Mucosa of rectum (tissue), 2 donors: ENCODE results near the gene HOXA10.

Source experiments
- H3K27ac ChIP-seq, 2 donors: one replicate each; pipeline ENCODE4 v1.7.0; 2013; ENCODE audit warnings: inconsistent platforms in 2 of 2, low read depth in 2 of 2, low read length in 2 of 2
- H3K27me3 ChIP-seq, 2 donors: one replicate each; pipeline ENCODE4 v1.7.0; 2013; ENCODE audit warnings: low read length in 2 of 2; ENCODE audit not compliant: control insufficient read depth in 2 of 2, insufficient read depth in 2 of 2
- H3K36me3 ChIP-seq, 2 donors: one replicate each; pipeline ENCODE4 v1.7.0; 2013; ENCODE audit warnings: low read length in 2 of 2; ENCODE audit not compliant: control insufficient read depth in 2 of 2, insufficient read depth in 2 of 2
- H3K4me1 ChIP-seq, 2 donors: one replicate each; pipeline ENCODE4 v1.7.0; 2013; ENCODE audit warnings: low read length in 2 of 2, mild to moderate bottlenecking in 1 of 2; ENCODE audit not compliant: control insufficient read depth in 2 of 2, insufficient read depth in 2 of 2
- H3K4me3 ChIP-seq, 2 donors: one replicate each; pipeline ENCODE4 v1.7.0; 2013; ENCODE audit warnings: low read length in 2 of 2
- H3K9ac ChIP-seq, 2 donors: one replicate each; pipeline ENCODE4 v1.7.0; 2013; ENCODE audit warnings: low read length in 2 of 2, low read depth in 1 of 2, mild to moderate bottlenecking in 1 of 2
- H3K9me3 ChIP-seq, 2 donors: one replicate each; pipeline ENCODE4 v1.7.0; 2013; ENCODE audit warnings: low read length in 2 of 2; ENCODE audit not compliant: control insufficient read depth in 2 of 2
- donor health status: healthy.
- donor health status: Normal muscosa, but diverticular disease.

The HOXA10 gene

DNA sequence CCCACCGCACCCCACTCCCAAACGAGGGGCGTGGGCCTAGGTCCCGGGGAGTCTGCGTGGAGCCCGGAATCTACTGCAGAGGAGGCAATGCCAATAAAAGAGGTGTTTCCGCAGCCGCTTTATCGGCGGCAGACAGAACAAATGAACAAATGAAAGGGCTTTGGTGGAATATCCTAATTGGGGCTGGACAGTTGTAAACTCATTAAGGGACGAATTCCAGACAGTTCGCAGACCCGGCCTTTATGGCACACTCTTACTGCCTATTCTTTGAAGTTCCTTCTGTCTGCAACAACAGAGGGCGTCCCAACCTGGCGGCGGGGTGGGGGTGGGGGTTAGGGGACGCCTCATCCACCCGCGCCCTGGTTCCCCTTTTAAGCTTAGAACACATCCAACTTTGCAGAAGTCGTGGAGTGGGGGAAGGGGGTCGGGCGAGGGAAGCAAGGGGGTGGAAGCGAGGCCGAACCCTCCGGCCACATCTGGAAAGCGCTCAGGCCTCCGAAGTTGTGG, 12.9 kb downstream of the HOXA10 start:
- H3K4me1 ChIP-seq: peaks cover 23 to 28% of the 10 kb centered on the region in 2 donors
- peak overlapping the region; percentile 92 to 99 for H3K27ac ChIP-seq
- H3K9me3 ChIP-seq: no peaks in the 10 kb centered on the region
- H3K9ac ChIP-seq: peak overlapping the region; percentile 14 to 81
- H3K27me3 ChIP-seq: peaks cover 0 to 3% of the 10 kb centered on the region in 2 donors
- no peaks in the 10 kb centered on the region for H3K36me3 ChIP-seq
- H3K4me3 ChIP-seq: peak overlapping the region; percentile 67 to 82

GRCh38 chr7:27160546-27161213, 13.4 kb downstream of the HOXA10 start:
- Histone ChIP-seq H3K27ac (peak overlapping the region; percentile 92 to 99), H3K4me3 (peak overlapping the region; percentile 67 to 82), H3K9me3 (no peaks in the 10 kb centered on the region), H3K27me3 (peaks cover 0 to 3% of the 10 kb centered on the region in 2 donors), H3K9ac (peak overlapping the region; percentile 81 to 84), H3K4me1 (peaks cover 24 to 28% of the 10 kb centered on the region in 2 donors), H3K36me3 (no peaks in the 10 kb centered on the region)

DNA sequence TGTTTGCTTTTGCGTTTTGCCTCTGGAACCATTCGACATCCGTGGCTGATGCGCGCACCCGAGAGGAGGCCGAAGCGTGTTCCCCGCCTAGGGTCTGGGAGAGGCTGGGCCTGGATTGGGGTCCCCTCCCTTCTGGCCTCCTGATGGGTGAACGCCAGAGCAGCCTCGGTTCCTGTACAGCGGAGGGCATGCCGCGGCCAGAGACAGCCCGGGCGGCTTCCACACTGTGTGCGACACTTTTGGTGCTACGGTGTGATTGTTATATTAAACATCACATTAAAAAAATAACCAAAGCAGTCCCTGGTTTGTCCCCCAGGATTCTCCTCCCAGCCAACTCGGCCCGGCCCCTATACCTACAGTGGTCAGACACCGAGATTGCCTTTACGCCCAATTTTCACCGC, 14.0 kb downstream of the HOXA10 start:
- peaks cover 29 to 33% of the 10 kb centered on the region in 2 donors for H3K4me1 ChIP-seq
- H3K27ac ChIP-seq: peak overlapping the region; percentile 92 to 99
- no peaks in the 10 kb centered on the region for H3K36me3 ChIP-seq
- peak overlapping the region; percentile 81 to 84 for H3K9ac ChIP-seq
- peak overlapping the region; percentile 67 to 82 for H3K4me3 ChIP-seq
- peaks cover 0 to 3% of the 10 kb centered on the region in 2 donors for H3K27me3 ChIP-seq
- H3K9me3 ChIP-seq: no peaks in the 10 kb centered on the region

DNA sequence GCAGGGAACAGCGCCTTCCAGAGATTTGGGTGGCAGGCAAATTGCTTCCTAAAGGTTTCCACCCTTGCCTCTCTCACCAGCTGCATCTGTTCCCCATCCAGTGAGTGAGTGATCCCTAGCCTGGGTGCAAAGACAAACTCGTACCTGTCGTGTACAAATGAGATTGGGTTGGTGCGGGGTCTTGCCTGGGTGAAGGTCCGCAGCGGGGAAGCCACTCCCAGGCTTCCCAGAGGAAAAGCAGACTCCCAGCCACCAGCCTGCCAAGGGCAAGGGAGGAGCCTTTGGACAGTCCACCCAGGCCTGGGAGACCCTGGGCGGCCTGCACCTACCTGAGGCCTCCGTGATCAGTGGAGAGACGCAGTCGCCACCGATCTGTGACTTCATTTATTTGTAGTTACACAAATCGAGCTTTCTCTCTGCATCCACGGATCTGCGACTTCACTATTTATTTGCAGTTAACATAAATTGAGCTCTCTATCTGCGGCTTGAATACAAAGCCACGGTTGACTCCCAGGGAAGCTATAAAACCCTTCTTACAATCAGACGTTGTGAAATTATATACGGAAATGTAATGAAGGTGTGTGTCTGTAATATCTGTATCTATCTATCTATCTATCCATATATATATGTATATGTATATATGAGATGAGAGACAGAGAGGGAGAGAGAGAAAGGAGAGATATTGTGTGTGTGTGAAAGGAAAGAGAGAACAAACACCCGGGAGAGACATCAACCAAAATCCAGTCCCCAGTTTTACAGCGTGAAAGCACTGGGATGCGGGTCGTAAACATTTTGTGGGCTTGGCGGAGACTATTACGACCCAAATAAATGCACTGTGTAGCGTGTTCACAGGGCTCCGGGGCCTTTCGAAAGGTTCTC, 14.6 kb downstream of the HOXA10 start:
- peak overlapping the region; percentile 81 to 84 for H3K9ac ChIP-seq
- peaks cover 0 to 6% of the 10 kb centered on the region in 2 donors for H3K27me3 ChIP-seq
- no peaks in the 10 kb centered on the region for H3K9me3 ChIP-seq
- peaks cover 33 to 38% of the 10 kb centered on the region in 2 donors for H3K4me1 ChIP-seq
- H3K36me3 ChIP-seq: no peaks in the 10 kb centered on the region
- H3K27ac ChIP-seq: peak overlapping the region; percentile 92 to 99
- H3K4me3 ChIP-seq: peak overlapping the region; percentile 80 to 82

GRCh38 chr7:27158436-27159265, 15.5 kb downstream of the HOXA10 start:
- Histone ChIP-seq H3K9me3 (no peaks in the 10 kb centered on the region), H3K27me3 (peaks cover 0 to 9% of the 10 kb centered on the region in 2 donors), H3K4me3 (peak overlapping the region; percentile 80 to 82), H3K4me1 (peaks cover 32 to 40% of the 10 kb centered on the region in 2 donors), H3K36me3 (no peaks in the 10 kb centered on the region), H3K27ac (peak overlapping the region; percentile 92 to 99), H3K9ac (peak overlapping the region; percentile 81 to 84)

DNA sequence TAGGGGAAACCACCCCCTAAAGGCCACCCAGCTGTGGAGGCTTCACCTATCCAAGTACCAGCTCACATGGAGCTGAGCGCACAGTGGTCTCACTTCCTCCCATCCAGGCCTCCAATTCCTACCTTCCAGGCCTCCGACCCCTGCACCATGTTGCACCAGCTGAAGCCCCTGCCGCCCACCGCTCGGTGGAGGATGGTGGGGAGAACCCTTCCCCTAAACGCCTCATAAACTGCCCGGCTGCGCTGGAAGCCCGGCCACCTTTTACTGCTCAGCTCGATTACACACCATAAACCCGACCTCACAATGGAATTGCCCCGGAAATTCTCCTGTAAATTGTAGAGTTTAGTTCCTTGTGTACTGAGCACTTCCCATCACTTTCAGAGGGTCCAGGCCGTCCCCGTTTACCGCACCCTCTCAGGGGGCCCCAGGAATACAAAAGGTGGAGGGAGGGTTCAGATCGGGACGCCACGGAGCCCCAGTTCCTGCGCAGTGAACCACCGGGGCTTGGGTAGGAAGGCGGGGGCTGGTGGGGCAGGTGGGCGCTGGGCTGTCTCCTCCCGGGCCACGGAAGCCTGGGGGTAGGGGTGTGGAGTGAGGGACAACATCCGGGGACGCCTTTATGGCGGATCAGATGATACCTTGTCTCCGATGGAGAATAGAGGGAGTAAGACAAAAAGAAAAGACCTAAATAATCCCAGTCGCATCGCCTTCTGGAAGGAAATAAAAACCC, 16.3 kb downstream of the HOXA10 start:
- Histone ChIP-seq H3K4me1 (peaks cover 37 to 41% of the 10 kb centered on the region in 2 donors), H3K9ac (peak overlapping the region; percentile 81 to 84), H3K27me3 (peaks cover 0 to 6% of the 10 kb centered on the region in 2 donors), H3K27ac (peak overlapping the region; percentile 92 to 99), H3K36me3 (no peaks in the 10 kb centered on the region), H3K4me3 (peak overlapping the region; percentile 80 to 82), H3K9me3 (no peaks in the 10 kb centered on the region)

- H3K27ac ChIP-seq: peak overlapping the region; percentile 92 to 99
- peak overlapping the region; percentile 79 to 81 for H3K9ac ChIP-seq
- H3K4me1 ChIP-seq: peaks cover 40 to 41% of the 10 kb centered on the region in 2 donors
These were observed 17.0 kb downstream of the HOXA10 start for GRCh38 chr7:27156916-27157701.

GRCh38 chr7:27156508-27156898, 17.6 kb downstream of the HOXA10 start, which contains the start of gene HOXA7:
Gene HOXA7 (minus strand): TSS chr7:27156675. CDS start chr7:27156545, 130 bp downstream.
- H3K27ac ChIP-seq: peak within 1 kb of the TSS; percentile 92 to 99
- peak within 1 kb of the TSS; percentile 80 to 82 for H3K4me3 ChIP-seq
- H3K36me3 ChIP-seq: no peaks in the 10 kb centered on the region
- H3K9me3 ChIP-seq: no peaks in the 10 kb centered on the region
- H3K27me3 ChIP-seq: peaks cover 2 to 14% of the 10 kb centered on the region in 2 donors
- H3K4me1 ChIP-seq: peaks cover 35 to 36% of the 10 kb centered on the region in 2 donors
- peak within 1 kb of the TSS; percentile 79 to 81 for H3K9ac ChIP-seq

More at GRCh38 chr7:27156916-27157701, 17.0 kb downstream of the HOXA10 start:
- Histone ChIP-seq H3K9me3 (no peaks in the 10 kb centered on the region), H3K36me3 (no peaks in the 10 kb centered on the region), H3K4me3 (peak overlapping the region; percentile 80 to 82), H3K27me3 (peaks cover 0 to 13% of the 10 kb centered on the region in 2 donors)
